GM12892 (cell line): Measurements from ENCODE around the gene DCLK2.

Source experiments
- POLR2A ChIP-seq: IDR thresholded peaks from 2 replicates; pipeline ENCODE4 v1.6.1; 2011; ENCODE audit warnings: low read depth, low read length, control low read depth
- TAF1 ChIP-seq: IDR thresholded peaks from 2 replicates; pipeline ENCODE4 v1.6.1; 2011; ENCODE audit warnings: low read depth, mild to moderate bottlenecking, control low read depth, low read length, borderline replicate concordance

DNA sequence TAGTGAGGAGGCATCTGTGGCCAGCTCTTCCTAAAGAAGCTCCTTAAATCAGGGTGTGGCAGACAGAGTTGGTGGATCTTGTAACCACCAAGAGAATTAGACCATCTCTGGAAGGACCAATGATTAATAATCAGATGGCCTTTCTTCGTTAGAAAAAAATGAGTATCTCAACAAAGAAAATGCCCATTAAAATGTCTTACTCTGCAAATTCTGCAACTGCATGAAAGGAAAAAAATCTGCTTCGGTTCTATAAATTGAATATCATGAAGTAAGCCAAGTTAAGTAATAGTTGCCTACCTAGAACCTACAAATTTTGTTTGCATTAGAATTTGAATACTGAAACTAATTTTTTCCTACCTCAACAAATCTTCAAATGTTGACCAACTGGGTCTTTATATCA is 4.2 kb upstream of the DCLK2 start:
- TF ChIP-seq TAF1 (no peak), POLR2A (no peak)
